ENCODE data around the gene WFDC13.

The WFDC13 gene, protein sequence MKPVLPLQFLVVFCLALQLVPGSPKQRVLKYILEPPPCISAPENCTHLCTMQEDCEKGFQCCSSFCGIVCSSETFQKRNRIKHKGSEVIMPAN

GRCh38 chr20:45701873-45702272, at the start of gene WFDC13:
Gene WFDC13, plus strand, starts transcription at chr20:45702038. Its CDS starts 86 bp downstream, at chr20:45702124.
- no peak for TF ChIP-seq GATA2 (IDR thresholded peaks at IDR 0.05; ENCODE audit: low read depth, low read length)
- TF ChIP-seq GATA3 (IDR thresholded peaks at IDR 0.05; ENCODE audit: low read depth, low read length) = no peak

DNA sequence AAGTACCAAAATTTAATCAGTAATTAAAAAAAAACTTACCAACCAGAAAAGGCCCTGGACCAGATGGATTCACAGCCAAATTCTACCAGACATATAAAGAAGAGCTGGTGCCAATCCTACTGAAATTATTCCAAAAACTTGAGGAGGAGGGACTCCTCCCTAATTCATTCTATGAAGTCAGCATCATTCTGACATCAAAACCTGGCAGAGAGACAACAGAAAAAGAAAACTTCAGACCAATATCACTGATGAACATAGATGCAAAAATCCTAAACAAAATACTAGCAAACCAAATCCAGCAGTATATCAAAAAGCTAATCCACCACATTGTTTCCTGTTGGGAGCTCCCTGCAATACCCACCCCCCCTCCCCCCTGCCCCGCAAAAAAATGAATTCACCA, 31.7 kb upstream of the WFDC13 start, which contains the start of gene WFDC11:
TSS of gene WFDC11 (minus strand) at position 101 of the 400 bp plus-strand sequence. CDS start 19,639 bp downstream, outside the sequence.
- TF ChIP-seq GATA3 (IDR thresholded peaks at IDR 0.05; ENCODE audit: low read depth, low read length) (no peak), GATA2 (IDR thresholded peaks at IDR 0.05; ENCODE audit: low read depth, low read length) (no peak)

GRCh38 chr20:45672765-45673164, 29.1 kb upstream of the WFDC13 start:
- TF ChIP-seq GATA3 (IDR thresholded peaks at IDR 0.05; ENCODE audit: low read depth, low read length) (no peak), GATA2 (IDR thresholded peaks at IDR 0.05; ENCODE audit: low read depth, low read length) (no peak)

- TF ChIP-seq GATA2 (IDR thresholded peaks at IDR 0.05; ENCODE audit: low read depth, low read length) (no peak), GATA3 (IDR thresholded peaks at IDR 0.05; ENCODE audit: low read depth, low read length) (no peak)
These were observed 22.2 kb upstream of the WFDC13 start for GRCh38 chr20:45679650-45680049.

DNA sequence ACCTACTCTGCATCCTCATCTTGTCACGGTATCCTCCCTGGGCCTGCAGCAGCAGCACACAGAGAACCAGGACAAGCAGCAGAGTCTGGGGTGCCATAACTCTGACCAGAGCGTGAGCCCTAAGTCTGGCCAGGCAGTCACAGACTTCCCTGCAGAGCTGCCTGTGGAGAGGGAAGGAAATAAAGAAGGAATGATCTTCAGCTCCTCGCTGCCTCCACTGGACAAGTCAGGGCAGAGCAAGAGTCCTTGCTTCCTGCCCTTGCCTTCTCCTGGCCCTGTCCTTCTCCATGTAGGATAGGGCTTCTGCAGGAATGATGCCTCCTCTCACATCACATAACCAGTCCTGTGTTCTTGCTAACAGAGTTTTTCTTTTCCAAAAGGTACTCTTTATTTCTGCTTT, 15.9 kb upstream of the WFDC13 start:
- TF ChIP-seq GATA3 (IDR thresholded peaks at IDR 0.05; ENCODE audit: low read depth, low read length) = no peak
- no peak for TF ChIP-seq GATA2 (IDR thresholded peaks at IDR 0.05; ENCODE audit: low read depth, low read length)

GRCh38 chr20:45695496-45695895, 6.3 kb upstream of the WFDC13 start:
- TF ChIP-seq GATA2 (IDR thresholded peaks at IDR 0.05; ENCODE audit: low read depth, low read length) = no peak
- TF ChIP-seq GATA3 (IDR thresholded peaks at IDR 0.05; ENCODE audit: low read depth, low read length) = no peak

DNA sequence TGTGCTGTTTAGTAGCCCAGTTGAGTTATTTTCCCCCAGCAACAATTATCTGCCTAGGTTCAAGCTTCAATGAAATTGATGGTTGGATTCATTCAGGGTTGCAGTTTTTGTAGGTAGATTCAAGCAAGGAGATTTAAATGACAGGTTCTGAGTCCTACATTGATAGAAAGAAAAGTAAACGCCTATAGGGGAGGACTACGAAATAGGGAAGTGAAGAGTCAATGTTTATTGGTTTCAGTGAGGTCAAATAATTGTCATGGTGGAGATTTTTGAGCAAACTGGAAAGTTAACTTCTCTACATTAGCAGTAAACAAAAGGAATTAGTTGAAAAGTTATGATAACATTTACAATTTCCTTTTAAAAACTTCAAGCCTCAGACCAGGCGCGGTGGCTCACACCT, 734 bp upstream of the WFDC13 start:
- no peak for TF ChIP-seq GATA2 (IDR thresholded peaks at IDR 0.05; ENCODE audit: low read depth, low read length)
- no peak for TF ChIP-seq GATA3 (IDR thresholded peaks at IDR 0.05; ENCODE audit: low read depth, low read length)

DNA sequence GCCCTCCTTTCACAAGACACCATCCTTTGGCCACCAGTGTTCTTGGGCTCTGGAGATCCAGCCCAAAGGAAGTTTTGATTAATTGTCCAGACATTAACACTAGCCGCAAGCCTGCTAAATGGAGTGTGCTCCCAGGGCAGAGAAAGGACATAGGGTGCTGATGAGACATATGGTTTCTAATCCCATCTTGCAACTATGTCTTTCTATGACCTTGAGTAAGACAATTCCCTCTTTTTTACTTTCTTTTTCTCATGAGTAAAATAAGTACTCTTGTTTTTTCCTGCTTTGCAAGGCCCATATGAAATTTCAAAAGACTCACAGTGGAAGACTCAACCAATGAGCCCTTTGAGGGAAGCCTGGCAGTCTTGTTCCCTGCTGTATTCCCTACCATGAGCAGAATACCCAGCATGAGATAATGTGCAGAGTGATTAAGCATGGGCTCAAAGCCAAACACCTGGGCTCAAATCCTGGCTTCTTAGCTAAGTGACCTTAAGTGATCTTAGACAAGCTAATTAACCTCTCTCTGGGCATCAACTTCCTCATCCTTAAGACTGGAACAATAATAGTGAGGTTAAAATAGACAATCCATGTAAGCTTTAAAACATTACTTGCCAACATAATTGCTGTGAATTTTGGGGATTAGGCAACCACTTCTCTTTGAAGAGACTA, 3.3 kb downstream of the WFDC13 start, which contains the start of gene WFDC10B:
TSS of gene WFDC10B (minus strand) at position 51 of the 669 bp plus-strand sequence. CDS start 19,027 bp downstream, outside the sequence.
- TF ChIP-seq GATA3 (IDR thresholded peaks at IDR 0.05; ENCODE audit: low read depth, low read length) (no peak), GATA2 (IDR thresholded peaks at IDR 0.05; ENCODE audit: low read depth, low read length) (no peak)

GRCh38 chr20:45722047-45722446, 20.2 kb downstream of the WFDC13 start, which contains the start of gene SPINT4:
Gene SPINT4, plus strand, starts transcription at chr20:45722347. Its CDS starts 21 bp downstream, at chr20:45722368.
- TF ChIP-seq GATA2 (IDR thresholded peaks at IDR 0.05; ENCODE audit: low read depth, low read length) (no peak), GATA3 (IDR thresholded peaks at IDR 0.05; ENCODE audit: low read depth, low read length) (no peak)

GRCh38 chr20:45725134-45725533, 23.3 kb downstream of the WFDC13 start:
- TF ChIP-seq GATA3 (IDR thresholded peaks at IDR 0.05; ENCODE audit: low read depth, low read length) = no peak
- TF ChIP-seq GATA2 (IDR thresholded peaks at IDR 0.05; ENCODE audit: low read depth, low read length) = no peak

DNA sequence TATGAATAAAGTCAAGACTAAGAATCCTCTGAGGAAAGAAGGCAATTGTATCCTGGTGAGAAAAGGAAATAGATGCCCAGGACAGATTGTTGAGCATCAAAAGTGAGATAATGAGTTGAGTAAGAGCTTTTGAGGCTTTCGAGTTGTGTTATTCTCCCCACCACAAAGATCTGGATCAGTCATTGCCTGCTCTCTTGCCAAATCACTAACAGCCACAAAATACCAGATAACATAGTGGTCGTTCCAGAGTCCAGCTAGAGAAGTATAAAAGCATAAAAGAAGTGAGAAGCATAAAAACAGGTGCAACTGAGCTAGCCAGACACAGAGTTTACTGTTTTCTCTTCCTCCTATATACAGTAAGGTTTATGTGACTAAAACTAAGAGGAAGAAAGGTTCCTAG, 25.2 kb downstream of the WFDC13 start:
- TF ChIP-seq GATA3 (IDR thresholded peaks at IDR 0.05; ENCODE audit: low read depth, low read length) (no peak), GATA2 (IDR thresholded peaks at IDR 0.05; ENCODE audit: low read depth, low read length) (no peak)

DNA sequence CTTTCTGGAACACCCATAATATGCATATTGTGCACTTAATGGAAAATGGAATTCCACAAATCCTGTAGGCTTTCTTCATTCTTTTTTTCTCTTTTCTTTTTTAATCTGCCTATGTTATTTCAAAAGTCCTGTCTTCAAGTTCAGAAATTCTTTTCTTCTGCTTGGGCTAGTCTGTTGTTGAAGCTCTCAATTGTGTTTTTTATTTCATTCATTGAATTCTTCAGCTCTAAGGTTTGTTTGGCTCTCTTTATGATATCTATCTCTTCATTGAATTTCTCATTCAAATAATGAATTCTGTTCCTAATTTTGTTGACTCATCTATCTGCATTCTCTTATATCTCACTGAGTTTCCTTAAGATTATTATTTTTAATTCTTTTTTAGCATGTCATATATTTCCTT, 30.4 kb downstream of the WFDC13 start:
- TF ChIP-seq GATA2 (IDR thresholded peaks at IDR 0.05; ENCODE audit: low read depth, low read length) (no peak), GATA3 (IDR thresholded peaks at IDR 0.05; ENCODE audit: low read depth, low read length) (no peak)

DNA sequence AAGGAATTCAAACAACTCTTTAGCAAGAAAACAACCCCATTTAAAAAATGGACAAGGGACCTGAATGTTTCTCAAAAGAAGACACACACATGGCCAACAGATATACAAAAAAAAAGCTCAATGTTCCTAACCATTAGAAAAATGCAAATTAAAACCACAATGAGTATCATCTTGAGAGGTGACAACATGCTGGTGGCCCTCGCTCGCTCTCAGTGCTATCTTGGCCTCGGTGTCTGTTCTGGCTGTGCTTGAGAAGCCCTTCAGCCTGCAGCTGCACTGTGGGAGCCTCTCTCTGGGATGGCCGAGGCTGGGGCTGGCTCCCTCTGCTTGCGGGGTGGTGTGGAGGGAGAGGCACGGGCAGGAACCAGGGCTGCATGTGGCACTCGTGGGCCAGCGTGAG, 33.7 kb downstream of the WFDC13 start:
- TF ChIP-seq GATA2 (IDR thresholded peaks at IDR 0.05; ENCODE audit: low read depth, low read length) = no peak
- no peak for TF ChIP-seq GATA3 (IDR thresholded peaks at IDR 0.05; ENCODE audit: low read depth, low read length)

- no peak for TF ChIP-seq GATA3 (IDR thresholded peaks at IDR 0.05; ENCODE audit: low read depth, low read length)
- no peak for TF ChIP-seq GATA2 (IDR thresholded peaks at IDR 0.05; ENCODE audit: low read depth, low read length)
These were observed 34.1 kb downstream of the WFDC13 start for GRCh38 chr20:45735988-45736387.

DNA sequence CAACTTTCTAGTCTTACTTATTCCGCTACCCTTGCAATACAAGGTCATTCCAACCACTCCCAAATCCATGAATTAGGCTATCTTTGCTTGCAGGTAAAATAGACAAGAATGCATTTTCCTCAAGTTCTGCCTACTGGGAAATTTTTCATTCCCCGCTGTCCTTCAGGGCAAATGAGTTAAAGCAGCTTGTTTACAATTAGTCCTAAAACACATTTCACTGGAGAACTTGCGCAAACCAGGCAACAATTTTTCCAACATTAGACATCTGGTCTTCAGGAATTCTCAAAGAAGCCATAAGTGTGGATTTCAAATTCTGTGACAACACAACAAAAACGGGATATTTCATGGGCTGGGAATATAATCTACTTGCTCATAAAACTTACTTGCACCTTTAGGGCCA, 40.8 kb downstream of the WFDC13 start:
- TF ChIP-seq GATA3 (IDR thresholded peaks at IDR 0.05; ENCODE audit: low read depth, low read length) = no peak
- TF ChIP-seq GATA2 (IDR thresholded peaks at IDR 0.05; ENCODE audit: low read depth, low read length) = no peak

Measured in SH-SY5Y (cell line).